Gastrocnemius medialis (tissue), 4 donors: ENCODE data around the gene SMARCE1.
A peak's percentile ranks its signal among the peaks of the same experiment; 100 is the strongest.

Source experiments
- POLR2A ChIP-seq, 2 donors: fragments of 450-650 bp; IDR thresholded peaks; one replicate each; pipeline ENCODE4 v1.6.1; 2017; ENCODE audit warnings: antibody characterized with exemption in 2 of 2, mild to moderate bottlenecking in 2 of 2, moderate library complexity in 2 of 2
- TF ChIP-seq, protein P1 (sequence below), 5 experiments: fragments of 450-650 bp in 3 of 5; fragments of 200-600 bp in 2 of 5; sonication (generic) in 2 of 5; IDR thresholded peaks in 4 of 5; conservative IDR thresholded peaks in 1 of 5; 1 replicate in 4 of 5; 2 replicates in 1 of 5; pipeline ENCODE4 v1.5.1; 2016 to 2019; ENCODE audit warnings: antibody characterized with exemption in 5 of 5, mild to moderate bottlenecking in 3 of 5, moderate library complexity in 3 of 5

DNA sequence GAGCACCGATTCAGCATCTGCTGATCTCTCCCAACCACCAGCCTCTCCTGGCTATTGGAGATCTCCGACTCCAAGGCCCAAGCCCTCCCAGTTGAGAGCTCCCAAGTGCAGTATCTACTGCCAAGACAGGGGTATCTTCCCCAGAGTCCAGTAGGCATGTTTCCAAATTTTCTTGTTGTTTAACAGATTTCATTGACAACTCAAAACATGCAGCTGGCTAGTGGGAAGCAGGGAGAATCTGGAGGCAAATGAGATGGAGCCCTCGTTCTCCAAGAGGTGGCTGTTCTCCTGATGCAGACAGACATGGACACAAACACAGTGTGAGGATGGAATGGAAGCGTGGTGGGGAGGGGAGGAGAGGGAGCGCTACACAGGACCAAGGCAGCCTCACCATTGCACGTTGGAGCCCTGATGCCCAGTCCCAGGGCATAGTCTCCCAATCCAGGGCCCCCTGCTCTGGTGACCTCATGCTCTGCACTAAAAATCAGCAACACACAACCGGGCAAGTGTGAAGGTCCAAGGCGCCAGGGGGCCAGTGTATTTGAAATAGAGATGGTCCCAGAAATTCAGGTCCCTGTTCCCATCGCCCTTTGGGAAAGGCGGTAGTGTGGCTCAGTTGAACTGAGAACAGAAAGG lies 31.7 kb downstream of the SMARCE1 start:
- TF ChIP-seq POLR2A (IDR thresholded peaks at IDR 0.05) = no peak
- TF ChIP-seq, protein P1, sequence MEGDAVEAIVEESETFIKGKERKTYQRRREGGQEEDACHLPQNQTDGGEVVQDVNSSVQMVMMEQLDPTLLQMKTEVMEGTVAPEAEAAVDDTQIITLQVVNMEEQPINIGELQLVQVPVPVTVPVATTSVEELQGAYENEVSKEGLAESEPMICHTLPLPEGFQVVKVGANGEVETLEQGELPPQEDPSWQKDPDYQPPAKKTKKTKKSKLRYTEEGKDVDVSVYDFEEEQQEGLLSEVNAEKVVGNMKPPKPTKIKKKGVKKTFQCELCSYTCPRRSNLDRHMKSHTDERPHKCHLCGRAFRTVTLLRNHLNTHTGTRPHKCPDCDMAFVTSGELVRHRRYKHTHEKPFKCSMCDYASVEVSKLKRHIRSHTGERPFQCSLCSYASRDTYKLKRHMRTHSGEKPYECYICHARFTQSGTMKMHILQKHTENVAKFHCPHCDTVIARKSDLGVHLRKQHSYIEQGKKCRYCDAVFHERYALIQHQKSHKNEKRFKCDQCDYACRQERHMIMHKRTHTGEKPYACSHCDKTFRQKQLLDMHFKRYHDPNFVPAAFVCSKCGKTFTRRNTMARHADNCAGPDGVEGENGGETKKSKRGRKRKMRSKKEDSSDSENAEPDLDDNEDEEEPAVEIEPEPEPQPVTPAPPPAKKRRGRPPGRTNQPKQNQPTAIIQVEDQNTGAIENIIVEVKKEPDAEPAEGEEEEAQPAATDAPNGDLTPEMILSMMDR (IDR thresholded peaks at IDR 0.05 in 4 of 5, conservative IDR thresholded peaks at IDR 0.05 in 1 of 5) = peak in 1 of 5 experiments; percentile 0
